ENCODE measurements around the gene ACOD1.

The ACOD1 gene

GRCh38 chr13:76973920-76974617 lies 25.8 kb downstream of the ACOD1 start:
- H3K4me3 ChIP-seq (ENCODE audit: low read depth, low read length) = no peak overlapping the region
- TF ChIP-seq CTCF (IDR thresholded peaks at IDR 0.05; ENCODE audit: borderline replicate concordance, insufficient read depth, low read depth, low read length) = no peak

DNA sequence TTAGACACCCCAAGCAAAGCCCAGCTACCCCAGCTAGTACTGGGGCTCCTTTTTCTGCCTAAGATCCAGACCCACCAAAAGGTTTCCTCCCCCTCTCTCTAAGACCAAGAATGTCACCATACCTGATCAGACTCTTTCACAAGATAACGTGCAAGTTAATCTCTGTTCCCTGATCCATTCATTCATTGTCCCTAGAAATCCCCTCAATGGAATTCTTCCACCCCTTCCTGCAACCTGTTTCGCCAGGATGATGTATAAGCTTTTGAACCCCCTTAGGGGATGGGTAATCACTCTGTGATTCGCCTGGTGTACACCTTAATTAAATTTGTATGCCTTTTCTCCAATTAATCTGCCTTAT lies 26.3 kb downstream of the ACOD1 start:
- no peak overlapping the region for H3K4me3 ChIP-seq (ENCODE audit: low read depth, low read length)
- no peak for TF ChIP-seq CTCF (IDR thresholded peaks at IDR 0.05; ENCODE audit: borderline replicate concordance, insufficient read depth, low read depth, low read length)

DNA sequence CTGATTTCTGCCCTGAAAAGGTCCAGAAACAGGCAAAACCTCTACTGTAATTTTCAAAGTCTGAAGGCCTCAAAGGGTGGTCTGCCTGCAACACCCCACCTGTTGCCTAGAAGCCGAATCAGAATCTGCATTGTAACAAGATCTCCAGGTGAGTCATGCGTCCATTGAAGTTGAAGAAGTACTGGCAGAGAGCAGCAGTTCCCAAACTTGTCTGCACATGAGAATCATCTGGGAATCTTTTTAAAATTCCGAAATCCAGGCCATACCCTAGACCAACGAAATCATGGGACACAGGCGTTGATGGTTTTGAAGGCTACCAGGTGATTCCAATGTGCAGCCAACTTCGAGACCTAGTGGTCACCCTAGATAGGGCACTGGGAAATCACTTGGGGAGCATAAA lies 27.6 kb downstream of the ACOD1 start:
- TF ChIP-seq CTCF (IDR thresholded peaks at IDR 0.05; ENCODE audit: borderline replicate concordance, insufficient read depth, low read depth, low read length) = no peak
- no peak overlapping the region for H3K4me3 ChIP-seq (ENCODE audit: low read depth, low read length)

DNA sequence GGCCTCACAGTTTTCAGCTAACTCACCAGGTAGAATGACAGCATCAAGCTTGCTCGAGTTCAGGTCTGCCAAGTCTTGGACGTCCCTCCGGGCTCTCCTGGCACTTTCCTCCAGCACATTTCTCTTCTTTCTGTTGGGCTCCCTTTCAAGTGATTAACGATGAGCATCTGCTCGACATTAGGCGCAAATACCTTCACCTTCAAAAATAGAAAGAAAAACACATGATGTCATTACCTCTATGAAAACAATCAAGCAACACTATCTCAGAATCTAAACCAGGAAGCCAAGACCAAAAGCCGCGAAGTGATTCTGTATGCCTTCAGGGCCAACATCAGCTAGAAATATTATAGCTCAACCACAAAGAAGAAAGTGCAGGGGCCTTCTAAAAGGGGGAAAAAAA lies 28.2 kb downstream of the ACOD1 start:
- no peak overlapping the region for H3K4me3 ChIP-seq (ENCODE audit: low read depth, low read length)
- TF ChIP-seq CTCF (IDR thresholded peaks at IDR 0.05; ENCODE audit: borderline replicate concordance, insufficient read depth, low read depth, low read length) = no peak

GRCh38 chr13:76976929-76977328 lies 28.6 kb downstream of the ACOD1 start:
- TF ChIP-seq CTCF (IDR thresholded peaks at IDR 0.05; ENCODE audit: borderline replicate concordance, insufficient read depth, low read depth, low read length) = no peak
- no peak overlapping the region for H3K4me3 ChIP-seq (ENCODE audit: low read depth, low read length)

GRCh38 chr13:76980075-76980718 lies 31.9 kb downstream of the ACOD1 start:
- TF ChIP-seq CTCF (IDR thresholded peaks at IDR 0.05; ENCODE audit: borderline replicate concordance, insufficient read depth, low read depth, low read length) = peak; percentile 100
- H3K4me3 ChIP-seq (ENCODE audit: low read depth, low read length) = no peak overlapping the region

GRCh38 chr13:76982061-76982460 lies 33.8 kb downstream of the ACOD1 start:
- no peak for TF ChIP-seq CTCF (IDR thresholded peaks at IDR 0.05; ENCODE audit: borderline replicate concordance, insufficient read depth, low read depth, low read length)
- no peak overlapping the region for H3K4me3 ChIP-seq (ENCODE audit: low read depth, low read length)
